NT2/D1 (cell line): ENCODE results near the gene GPR176.

Experiments
- DNase-seq: peaks from one replicate; pipeline ENCODE4 v3.0.0-alpha.2; 2011; ENCODE audit warnings: low read depth, low spot score
- H3K27me3 ChIP-seq: 2 replicates; pipeline ENCODE4 v1.6.0; 2011; ENCODE audit warnings: mild to moderate bottlenecking; ENCODE audit not compliant: insufficient read length, insufficient read depth
- H3K36me3 ChIP-seq: 2 replicates; pipeline ENCODE4 v1.6.1; 2011; ENCODE audit warnings: mild to moderate bottlenecking, low read length, mixed read lengths; ENCODE audit not compliant: insufficient read depth, insufficient read length
- H3K4me1 ChIP-seq: 2 replicates; pipeline ENCODE4 v1.5.1; 2011; ENCODE audit not compliant: insufficient read depth, insufficient read length
- H3K4me3 ChIP-seq: 2 replicates; pipeline ENCODE4 v1.5.1; 2011; ENCODE audit warnings: low read depth; ENCODE audit not compliant: insufficient read length
- H3K9ac ChIP-seq: 2 replicates; pipeline ENCODE4 v1.6.0; 2011; ENCODE audit warnings: low read depth; ENCODE audit not compliant: insufficient read length
- H3K9me3 ChIP-seq: 2 replicates; pipeline ENCODE4 v1.5.1; 2011; ENCODE audit warnings: mild to moderate bottlenecking, low read length; ENCODE audit not compliant: insufficient read depth
- SUZ12 ChIP-seq: IDR thresholded peaks from 2 replicates; pipeline ENCODE4 v1.6.1; 2011; ENCODE audit not compliant: insufficient read length, insufficient read depth; ENCODE audit errors: extremely low read depth
- YY1 ChIP-seq: IDR thresholded peaks from 2 replicates; pipeline ENCODE4 v1.6.1; 2011; ENCODE audit not compliant: insufficient read length, insufficient read depth
- ZNF274 ChIP-seq: IDR thresholded peaks from 2 replicates; pipeline ENCODE4 v1.6.1; 2011; ENCODE audit warnings: mild to moderate bottlenecking, low read depth, low read length

The GPR176 gene

DNA sequence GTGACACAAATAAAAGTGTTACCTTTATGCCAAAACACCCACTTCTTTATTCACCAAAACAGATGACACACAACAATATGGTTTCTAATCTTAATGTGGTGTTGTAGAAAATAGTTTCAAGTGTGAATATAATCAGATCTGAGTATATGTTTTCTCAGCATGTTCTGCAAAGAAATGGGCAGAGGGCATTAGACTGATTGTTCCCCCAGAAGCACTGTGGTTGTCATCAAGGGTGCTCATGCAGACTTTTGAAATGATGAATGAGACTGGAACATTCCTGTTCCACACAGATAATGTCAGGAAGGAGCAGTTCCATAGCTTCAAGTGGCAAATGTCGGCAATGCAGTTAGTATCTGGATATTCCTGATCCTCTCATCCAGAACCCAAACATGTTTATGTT lies 37.5 kb downstream of the GPR176 start:
- H3K9ac ChIP-seq = no peak overlapping the region
- no peaks in the 10 kb centered on the region for H3K4me1 ChIP-seq
- no peaks in the 10 kb centered on the region for H3K36me3 ChIP-seq
- H3K27me3 ChIP-seq = no peaks in the 10 kb centered on the region
- no peak overlapping the region for H3K4me3 ChIP-seq
- TF ChIP-seq ZNF274 (no peak), SUZ12 (no peak), YY1 (no peak)
- no peak for DNase-seq
- no peaks in the 10 kb centered on the region for H3K9me3 ChIP-seq

DNA sequence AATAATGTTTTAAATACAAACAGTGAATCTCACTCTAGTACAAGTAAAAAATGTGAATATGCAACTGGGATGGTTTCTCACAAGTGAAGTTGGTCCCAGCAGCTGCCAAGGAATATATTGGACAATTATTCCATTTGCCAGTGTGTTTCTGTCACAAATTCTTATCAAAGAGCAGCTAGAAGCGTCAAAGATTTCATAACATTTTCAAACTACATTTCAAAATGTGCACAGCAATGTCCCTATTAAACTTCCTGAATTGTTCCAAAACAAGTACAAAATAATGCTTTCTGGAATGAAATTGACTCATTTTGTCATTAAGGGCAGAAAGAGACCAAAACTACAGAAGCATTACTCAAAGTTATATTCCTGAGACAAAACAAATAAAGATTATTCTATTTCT lies 38.3 kb downstream of the GPR176 start:
- Histone ChIP-seq H3K27me3 (no peaks in the 10 kb centered on the region), H3K4me3 (no peak overlapping the region), H3K9ac (no peak overlapping the region), H3K9me3 (no peaks in the 10 kb centered on the region), H3K4me1 (no peaks in the 10 kb centered on the region), H3K36me3 (no peaks in the 10 kb centered on the region)
- TF ChIP-seq YY1 (no peak), SUZ12 (no peak), ZNF274 (no peak)
- no peak for DNase-seq

DNA sequence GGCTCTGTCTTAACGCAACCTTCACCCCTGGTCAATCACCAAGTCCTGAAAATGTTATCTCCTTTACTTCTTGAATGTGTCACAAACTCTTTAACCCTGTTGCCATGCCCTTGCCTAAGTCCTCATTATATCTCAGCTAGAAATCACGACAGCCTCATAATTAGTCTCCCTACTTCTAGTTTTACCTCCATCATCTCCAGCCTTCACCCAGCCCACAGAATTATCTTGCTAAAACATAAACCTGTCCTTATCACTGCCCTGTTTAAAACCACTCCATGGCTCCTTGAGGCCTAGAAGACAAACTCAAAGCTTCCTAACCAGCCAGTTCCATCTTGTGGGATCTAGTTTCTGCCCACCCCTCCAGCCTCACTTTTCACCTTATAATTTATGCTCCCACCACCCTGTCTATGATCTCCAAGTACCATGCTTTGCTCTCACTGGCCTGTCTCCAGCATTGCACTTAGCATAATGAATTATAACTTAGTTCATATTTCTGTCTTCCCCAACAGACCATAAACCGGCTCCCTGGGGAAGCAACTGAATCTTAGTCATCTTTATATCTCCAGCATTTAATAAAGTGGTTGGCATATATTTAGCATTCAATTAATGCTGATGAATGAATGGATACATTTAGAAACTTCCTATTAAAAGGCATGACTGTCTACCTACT lies 39.2 kb downstream of the GPR176 start:
- no peak overlapping the region for H3K4me3 ChIP-seq
- no peak for DNase-seq
- no peaks in the 10 kb centered on the region for H3K27me3 ChIP-seq
- no peaks in the 10 kb centered on the region for H3K4me1 ChIP-seq
- no peak overlapping the region for H3K9ac ChIP-seq
- TF ChIP-seq YY1 = no peak
- no peak for TF ChIP-seq ZNF274
- no peak for TF ChIP-seq SUZ12
- H3K9me3 ChIP-seq = no peaks in the 10 kb centered on the region
- no peaks in the 10 kb centered on the region for H3K36me3 ChIP-seq

DNA sequence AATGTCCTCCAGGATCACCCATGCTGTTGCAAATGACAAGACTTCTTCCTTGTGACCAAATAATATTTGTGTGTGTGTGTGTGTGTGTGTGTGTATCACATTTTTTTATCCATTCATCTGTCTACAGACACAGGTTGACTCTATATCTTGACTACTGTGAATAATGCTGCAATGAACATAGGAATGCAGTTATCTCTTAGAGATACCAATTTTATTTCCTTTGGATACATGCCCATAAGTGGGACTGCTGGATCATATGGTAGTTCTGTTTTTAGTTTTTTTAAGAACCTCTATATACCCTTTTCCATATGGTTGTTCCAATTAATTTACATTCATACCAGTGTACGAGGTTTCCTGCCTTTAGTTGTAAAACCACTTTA lies 41.7 kb downstream of the GPR176 start:
- no peak for TF ChIP-seq YY1
- TF ChIP-seq ZNF274 = no peak
- no peak for TF ChIP-seq SUZ12
- Histone ChIP-seq H3K4me3 (no peak overlapping the region), H3K27me3 (no peaks in the 10 kb centered on the region), H3K36me3 (no peaks in the 10 kb centered on the region), H3K9ac (no peak overlapping the region), H3K9me3 (no peaks in the 10 kb centered on the region), H3K4me1 (no peaks in the 10 kb centered on the region)
- DNase-seq = no peak

DNA sequence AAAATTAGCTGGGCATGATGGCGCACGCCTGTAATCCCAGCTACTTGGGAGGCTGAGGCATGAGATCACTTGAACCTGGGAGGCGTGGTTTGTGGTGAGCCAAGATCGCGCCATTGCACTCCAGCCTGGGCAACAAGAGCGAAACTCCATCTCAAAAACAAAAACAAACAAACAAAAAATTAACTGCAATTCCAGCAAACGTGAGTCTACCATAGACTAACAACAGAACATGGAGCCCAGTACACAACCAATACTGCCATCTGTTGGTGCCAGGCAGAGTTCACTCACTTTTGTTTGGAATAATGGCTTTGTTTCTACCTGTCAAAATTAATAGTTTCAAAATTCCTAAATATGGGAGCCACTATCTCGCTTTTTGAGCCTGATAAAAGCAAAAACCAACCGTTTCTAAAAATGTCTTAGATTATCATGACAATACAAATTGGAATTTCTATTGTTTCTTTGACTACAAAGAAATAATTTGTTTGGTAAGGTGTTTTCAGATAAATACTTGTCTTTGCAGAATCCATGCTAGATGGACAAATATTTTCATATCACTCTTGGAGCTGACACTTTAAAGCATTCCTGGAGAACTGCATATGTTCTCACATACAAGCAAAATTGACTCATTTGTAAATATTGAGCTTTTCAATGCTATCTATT lies 45.0 kb downstream of the GPR176 start:
- TF ChIP-seq YY1 (no peak), ZNF274 (no peak), SUZ12 (no peak)
- DNase-seq = no peak
- H3K4me3 ChIP-seq = no peak overlapping the region
- no peaks in the 10 kb centered on the region for H3K9me3 ChIP-seq
- no peaks in the 10 kb centered on the region for H3K36me3 ChIP-seq
- H3K4me1 ChIP-seq = no peaks in the 10 kb centered on the region
- no peaks in the 10 kb centered on the region for H3K27me3 ChIP-seq
- H3K9ac ChIP-seq = no peak overlapping the region

DNA sequence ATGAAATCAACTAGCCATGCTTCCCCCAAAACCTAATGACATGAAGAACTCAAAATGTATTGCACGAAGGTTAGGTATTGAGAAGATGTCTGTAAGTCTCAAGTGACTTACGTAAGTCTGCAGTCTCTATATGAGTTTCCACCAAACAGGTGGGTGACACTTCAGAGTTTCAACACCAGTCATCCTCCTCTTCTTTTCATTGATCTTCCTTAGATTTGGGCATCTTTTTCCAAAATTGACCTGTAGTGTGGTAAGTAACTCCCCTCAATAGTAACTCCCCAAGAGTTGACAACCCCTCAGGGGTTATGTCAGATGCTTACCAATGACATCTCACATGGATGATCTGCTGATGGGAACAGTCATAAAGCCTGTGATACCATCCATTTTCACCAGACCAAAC lies 46.1 kb downstream of the GPR176 start:
- Histone ChIP-seq H3K4me3 (no peak overlapping the region), H3K36me3 (no peaks in the 10 kb centered on the region), H3K9me3 (no peaks in the 10 kb centered on the region), H3K4me1 (no peaks in the 10 kb centered on the region), H3K27me3 (no peaks in the 10 kb centered on the region), H3K9ac (no peak overlapping the region)
- DNase-seq = no peak
- TF ChIP-seq SUZ12 (no peak), ZNF274 (no peak), YY1 (no peak)

DNA sequence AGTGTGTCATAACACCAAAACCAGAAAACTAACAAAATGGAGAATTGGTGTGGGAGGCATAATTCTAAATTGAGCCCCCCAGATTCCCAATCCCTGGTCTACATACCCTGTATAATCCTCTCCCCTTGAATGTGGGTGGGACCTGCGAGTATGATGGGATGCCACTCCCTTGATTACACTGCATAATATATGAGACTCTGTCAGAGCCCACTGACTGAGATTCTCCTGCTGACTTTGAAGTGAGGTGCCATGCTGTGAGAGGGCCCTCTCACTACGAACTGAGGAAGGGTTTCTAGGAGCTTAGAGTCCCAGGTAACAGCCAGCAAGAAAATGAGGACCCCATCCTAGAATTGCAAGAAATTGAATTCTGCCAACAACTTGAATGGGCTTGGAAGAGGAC lies 49.5 kb downstream of the GPR176 start:
- TF ChIP-seq YY1 = no peak
- no peak for TF ChIP-seq ZNF274
- no peak for TF ChIP-seq SUZ12
- H3K9me3 ChIP-seq = no peaks in the 10 kb centered on the region
- no peaks in the 10 kb centered on the region for H3K36me3 ChIP-seq
- DNase-seq = no peak
- no peaks in the 10 kb centered on the region for H3K27me3 ChIP-seq
- H3K4me3 ChIP-seq = no peak overlapping the region
- H3K9ac ChIP-seq = no peak overlapping the region
- no peaks in the 10 kb centered on the region for H3K4me1 ChIP-seq

DNA sequence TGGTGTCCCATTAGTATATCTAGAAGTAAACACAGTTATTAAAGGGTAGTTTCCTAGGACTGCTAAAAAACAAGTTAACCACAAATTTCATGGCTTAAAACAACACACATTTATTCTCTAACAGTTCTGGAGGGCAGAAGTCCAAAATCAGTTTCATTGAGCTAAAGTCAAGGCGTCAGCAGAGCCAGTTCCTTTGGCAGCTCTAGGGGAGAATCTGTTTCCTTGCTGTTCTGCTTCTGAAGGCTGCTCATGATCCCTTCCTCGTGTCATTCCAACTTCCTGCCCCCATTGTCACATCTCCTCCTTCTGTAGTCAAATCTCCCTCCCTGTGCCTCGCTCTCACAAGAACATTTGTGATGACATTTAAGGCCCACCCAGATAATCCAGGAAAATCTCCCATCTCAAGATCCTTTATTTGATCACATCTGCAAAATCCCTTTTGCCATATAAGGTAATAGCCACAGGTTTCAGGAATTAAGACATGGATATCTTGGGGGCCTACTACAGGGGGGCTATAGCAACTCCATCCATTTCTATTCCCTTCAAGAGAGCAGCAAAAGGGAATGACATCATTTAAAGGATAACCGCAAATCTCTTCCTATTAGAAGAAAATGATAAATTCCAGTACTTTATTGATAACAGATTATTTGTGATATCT lies 50.1 kb downstream of the GPR176 start:
- Histone ChIP-seq H3K9ac (no peak overlapping the region), H3K4me3 (no peak overlapping the region), H3K27me3 (no peaks in the 10 kb centered on the region), H3K9me3 (no peaks in the 10 kb centered on the region), H3K4me1 (no peaks in the 10 kb centered on the region), H3K36me3 (no peaks in the 10 kb centered on the region)
- TF ChIP-seq YY1 (no peak), ZNF274 (no peak), SUZ12 (no peak)
- DNase-seq = no peak
